Panc1 (cell line): ENCODE data around the gene SMURF2. TPM values are rescaled to one million over a fixed set of nuclear protein-coding genes. Genes with fewer than 3 reads are reported as not detected.

Experiments
- ATAC-seq: fragments of 200-7000 bp; cut with Tn5 transposase; 2 replicates; pipeline ENCODE4 v1.9.1; 2020; ENCODE audit warnings: mild to moderate bottlenecking, moderate library complexity
- BruUV-seq: library from RNA; stranded (reverse); fragments of 400-500 nt; replicated peaks from 2 replicates; lab custom pipeline; 2021; lab: Mats Ljungman, UMichigan
- CTCF ChIA-PET: fragments of 300-600 bp; sonication (Branson Sonifier 250); formaldehyde crosslinking; loops from one replicate; lab custom pipeline; 2022; ENCODE audit warnings: antibody characterized with exemption; lab: Charles Lee
- POLR2A ChIA-PET: fragments of 300-600 bp; sonication (Branson Sonifier 250); formaldehyde crosslinking; loops from one replicate; lab custom pipeline; 2022; ENCODE audit warnings: antibody characterized with exemption; lab: Charles Lee
- DNase-seq: peaks from one replicate; pipeline ENCODE4 v3.0.0-alpha.2; 2010; ENCODE audit warnings: low read depth, low spot score
- H3K27ac ChIP-seq: 2 replicates; pipeline ENCODE4 v1.5.1; 2011; ENCODE audit warnings: mild to moderate bottlenecking, low read length, inconsistent platforms
- H3K27me3 ChIP-seq: fragments of 200-500 bp; sonication (Bioruptor generic); 2 replicates; pipeline ENCODE4 v1.6.0; 2014; ENCODE audit warnings: low read length, inconsistent platforms; ENCODE audit not compliant: control insufficient read depth, insufficient read depth
- H3K36me3 ChIP-seq: fragments of 200-500 bp; sonication (Bioruptor generic); 2 replicates; pipeline ENCODE4 v1.5.1; 2014; ENCODE audit warnings: inconsistent platforms, mild to moderate bottlenecking, low read length, moderate library complexity; ENCODE audit not compliant: control insufficient read depth, insufficient read depth
- H3K4me1 ChIP-seq: 2 replicates; pipeline ENCODE4 v1.5.1; 2011; ENCODE audit warnings: inconsistent platforms, mild to moderate bottlenecking, low read length, moderate library complexity; ENCODE audit not compliant: control insufficient read depth, insufficient read depth
- H3K4me3 ChIP-seq, 2 experiments: 2 replicates each; pipeline ENCODE4 v1.5.1; 2011 to 2012; ENCODE audit warnings: low read depth in 2 of 2, low read length in 2 of 2, mild to moderate bottlenecking in 2 of 2, inconsistent platforms in 1 of 2, moderate library complexity in 1 of 2
- H3K9me3 ChIP-seq: fragments of 200-500 bp; sonication (Bioruptor generic); 2 replicates; pipeline ENCODE4 v1.5.1; 2014; ENCODE audit warnings: low read depth, mild to moderate bottlenecking, inconsistent platforms, low read length, moderate library complexity; ENCODE audit not compliant: control insufficient read depth, insufficient read depth
- CTCF ChIP-seq: fragments of 450-650 bp; IDR thresholded peaks from 2 replicates; pipeline ENCODE4 v1.5.1; 2017; ENCODE audit warnings: mild to moderate bottlenecking
- POLR2AphosphoS5 ChIP-seq: IDR thresholded peaks from 2 replicates; pipeline ENCODE4 v1.6.1; 2012; ENCODE audit warnings: mild to moderate bottlenecking, low read depth, low read length, moderate library complexity
- REST ChIP-seq, 2 experiments: IDR thresholded peaks; 2 replicates each; pipeline ENCODE4 v1.6.1; 2011 to 2012; ENCODE audit warnings: low read depth in 2 of 2, control low read depth in 1 of 2, low read length in 1 of 2, mild to moderate bottlenecking in 1 of 2, moderate library complexity in 1 of 2; ENCODE audit not compliant: insufficient read depth in 1 of 2
- SIN3A ChIP-seq: IDR thresholded peaks from 2 replicates; pipeline ENCODE4 v1.6.1; 2012; ENCODE audit warnings: low read depth, mild to moderate bottlenecking, low read length, moderate library complexity, borderline replicate concordance; ENCODE audit not compliant: insufficient read depth
- TCF7L2 ChIP-seq: IDR thresholded peaks from 2 replicates; pipeline ENCODE4 v1.6.1; 2011; ENCODE audit warnings: mild to moderate bottlenecking, low read depth, low read length, inconsistent platforms
- in situ Hi-C: cut with HindIII; loops from 2 replicates; pipeline ENCODE4 v1.10.0; 2016; ENCODE audit warnings: low sequenced_read_pairs, low pct_unique_long_range_greater_than_20kb
- intact Hi-C: fragments of 100-400 bp; cut with micrococcal nuclease; formaldehyde crosslinking; loops from one replicate; pipeline ENCODE4 v1.10.0; 2022; ENCODE audit not compliant: unreplicated experiment
- total RNA-seq: library from RNA; stranded (reverse); gene quantifications from one replicate; pipeline ENCODE4 v1.2.1, GENCODE V29; 2021; ENCODE audit not compliant: unreplicated experiment

SMURF2 gene
- total RNA-seq, 1 experiment from 2014 or later, result 21.3 TPM

DNA sequence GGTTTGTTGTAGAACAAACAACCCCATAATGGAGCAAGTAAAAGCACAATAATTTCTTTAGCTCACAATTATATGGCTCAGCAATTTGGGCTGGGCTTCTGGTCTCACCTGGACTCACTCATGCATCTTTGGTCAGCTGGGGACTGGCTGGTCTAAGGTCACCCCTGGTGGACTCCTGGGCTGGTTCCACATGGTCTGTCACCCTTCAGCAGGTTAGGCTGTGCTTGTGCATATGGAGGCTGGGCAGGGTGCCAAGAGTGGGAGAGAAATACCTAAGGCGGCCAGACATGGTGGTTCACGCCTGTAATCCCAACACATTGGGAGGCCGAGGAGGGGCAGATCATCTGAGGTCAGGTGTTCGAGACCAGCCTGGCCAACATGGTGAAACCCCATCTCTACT is 27.0 kb upstream of the SMURF2 start:
- H3K4me1 ChIP-seq, result 0 out of 2 replicates have a peak, but pooled peaks cover 1% of the 10 kb centered on the region
- no peak for TF ChIP-seq SIN3A
- no peak for TF ChIP-seq CTCF
- no peak for TF ChIP-seq POLR2AphosphoS5
- no peak for TF ChIP-seq TCF7L2
- no peak for TF ChIP-seq REST (IDR thresholded peaks at IDR 0.05; ENCODE audit: insufficient read depth in 1 of 2, low read depth in 2 of 2, low read length in 1 of 2)
- intact Hi-C loops, result no loop called here
- no peaks in the 10 kb centered on the region for H3K36me3 ChIP-seq
- ChIA-PET CTCF (no interaction called here), POLR2A (no interaction called here)
- H3K9me3 ChIP-seq, result no peaks in the 10 kb centered on the region
- ATAC-seq, result no peak
- no peaks in the 10 kb centered on the region for H3K27me3 ChIP-seq
- in situ Hi-C loops, result no loop called here
- BruUV-seq, result no TSS peak
- H3K4me3 ChIP-seq, result no peak overlapping the region
- no peak overlapping the region for H3K27ac ChIP-seq
- no peak for DNase-seq

- intact Hi-C loops, result no loop called here
- CTCF ChIA-PET, result no interaction called here
- in situ Hi-C loops, result no loop called here
Measured at GRCh38 chr17:64688481-64688880, 26.4 kb upstream of the SMURF2 start.

More at GRCh38 chr17:64688481-64688880, 26.4 kb upstream of the SMURF2 start:
- Histone ChIP-seq H3K4me1 (no peaks in the 10 kb centered on the region), H3K27ac (no peak overlapping the region), H3K36me3 (no peaks in the 10 kb centered on the region), H3K27me3 (no peaks in the 10 kb centered on the region), H3K9me3 (no peaks in the 10 kb centered on the region), H3K4me3 (no peak overlapping the region)
- POLR2A ChIA-PET, result no interaction called here
- no peak for ATAC-seq
- no TSS peak for BruUV-seq
- no peak for DNase-seq
- TF ChIP-seq TCF7L2, result no peak
- TF ChIP-seq POLR2AphosphoS5, result no peak
- no peak for TF ChIP-seq CTCF
- no peak for TF ChIP-seq SIN3A
- no peak for TF ChIP-seq REST (IDR thresholded peaks at IDR 0.05; ENCODE audit: insufficient read depth in 1 of 2, low read depth in 2 of 2, low read length in 1 of 2)
